Measurements from ENCODE around the gene TBCE.

Gene TBCE

GRCh38 chr1:235417086-235417697 lies 50.0 kb downstream of the TBCE start:
- POLR2A ChIA-PET = interaction anchor here (0.7 kb wide), 1 partner anchor 195 kb away, joined by 3 read pairs; no protein-coding TSS in a partner anchor
- DNase-seq = peak; percentile 74 to 86 (median 77)

DNA sequence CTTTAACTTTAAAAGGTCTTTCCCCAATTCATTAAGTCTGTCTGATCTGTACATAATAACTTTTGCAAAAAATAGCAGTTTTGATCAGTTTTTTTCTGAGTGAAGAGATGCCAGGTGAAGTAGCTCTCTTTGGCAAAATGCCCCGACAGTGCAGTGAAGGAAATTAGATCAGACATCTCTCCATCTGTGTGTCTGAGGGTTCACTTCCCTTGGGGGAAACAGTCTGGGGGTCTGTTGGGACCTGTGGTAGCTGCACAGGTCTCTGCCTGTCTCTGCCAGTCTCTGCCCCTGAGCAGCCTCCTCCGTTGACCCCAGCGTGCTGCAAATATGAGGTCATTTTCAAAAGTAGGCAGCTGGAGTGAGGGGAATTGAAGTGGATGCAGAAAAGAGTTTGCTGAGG lies 54.5 kb downstream of the TBCE start:
- H3K27me3 ChIP-seq (replicated peaks in 2 of 5; ENCODE audit: control insufficient read depth in 4 of 5, insufficient read depth in 5 of 5, low read length in 4 of 5) = no peaks in the 10 kb centered on the region
- peaks cover 3 to 26% (median 22%) of the 10 kb centered on the region in 4 experiments for H3K4me1 ChIP-seq (ENCODE audit: control extremely low read depth in 1 of 4, control insufficient read depth in 4 of 4, insufficient read depth in 4 of 4, low read length in 3 of 4)
- H3K9me3 ChIP-seq (ENCODE audit: control extremely low read depth in 1 of 5, control insufficient read depth in 4 of 5, insufficient read depth in 2 of 5, low read depth in 1 of 5, low read length in 4 of 5) = no peaks in the 10 kb centered on the region
- CTCF ChIA-PET = interaction anchor here (0.6 to 1.4 kb wide), 3 partner anchors 22 to 258 kb away, joined by 3 read pairs; no protein-coding TSS in a partner anchor
- peak in 2 of 3 donors; percentile 57 to 64 for DNase-seq
- no peak overlapping the region for H3K4me3 ChIP-seq (ENCODE audit: control insufficient read depth in 1 of 7, extremely low read depth in 1 of 7, insufficient read depth in 4 of 7, low read depth in 2 of 7, low read length in 6 of 7)
- no peak overlapping the region for H3K27ac ChIP-seq (ENCODE audit: insufficient read depth in 1 of 2, low read depth in 1 of 2, low read length in 2 of 2, poor library complexity in 1 of 2, severe bottlenecking in 2 of 2)
- POLR2A ChIA-PET = interaction anchor here (0.7 kb wide), 1 partner anchor 320 kb away, joined by 3 read pairs; no protein-coding TSS in a partner anchor
- 11% methylated on average over 1 of the region's 3 CpGs for WGBS (ENCODE audit: insufficient coverage)
- peaks cover 2 to 15% (median 4%) of the 10 kb centered on the region in 4 experiments for H3K36me3 ChIP-seq (ENCODE audit: control insufficient read depth in 4 of 4, insufficient read depth in 4 of 4, low read length in 3 of 4)

More at GRCh38 chr1:235417086-235417697, 50.0 kb downstream of the TBCE start:
- Histone ChIP-seq H3K4me3 (ENCODE audit: control insufficient read depth in 1 of 7, extremely low read depth in 1 of 7, insufficient read depth in 4 of 7, low read depth in 2 of 7, low read length in 6 of 7) (no peak overlapping the region), H3K4me1 (ENCODE audit: control extremely low read depth in 1 of 4, control insufficient read depth in 4 of 4, insufficient read depth in 4 of 4, low read length in 3 of 4) (peaks cover 0 to 10% (median 7%) of the 10 kb centered on the region in 4 experiments), H3K27me3 (replicated peaks in 2 of 5; ENCODE audit: control insufficient read depth in 4 of 5, insufficient read depth in 5 of 5, low read length in 4 of 5) (no peaks in the 10 kb centered on the region), H3K36me3 (ENCODE audit: control insufficient read depth in 4 of 4, insufficient read depth in 4 of 4, low read length in 3 of 4) (peaks cover 0 to 17% (median 6%) of the 10 kb centered on the region in 4 experiments), H3K9me3 (ENCODE audit: control extremely low read depth in 1 of 5, control insufficient read depth in 4 of 5, insufficient read depth in 2 of 5, low read depth in 1 of 5, low read length in 4 of 5) (no peaks in the 10 kb centered on the region), H3K27ac (ENCODE audit: insufficient read depth in 1 of 2, low read depth in 1 of 2, low read length in 2 of 2, poor library complexity in 1 of 2, severe bottlenecking in 2 of 2) (no peak overlapping the region)
- CTCF ChIA-PET = interaction anchor here (0.8 to 2.9 kb wide), 30 partner anchors 8 to 366 kb away, joined by 3 to 38 read pairs (median 4); no protein-coding TSS in a partner anchor
- WGBS (ENCODE audit: insufficient coverage) = 0% methylated on average over 2 of the region's 8 CpGs

DNA sequence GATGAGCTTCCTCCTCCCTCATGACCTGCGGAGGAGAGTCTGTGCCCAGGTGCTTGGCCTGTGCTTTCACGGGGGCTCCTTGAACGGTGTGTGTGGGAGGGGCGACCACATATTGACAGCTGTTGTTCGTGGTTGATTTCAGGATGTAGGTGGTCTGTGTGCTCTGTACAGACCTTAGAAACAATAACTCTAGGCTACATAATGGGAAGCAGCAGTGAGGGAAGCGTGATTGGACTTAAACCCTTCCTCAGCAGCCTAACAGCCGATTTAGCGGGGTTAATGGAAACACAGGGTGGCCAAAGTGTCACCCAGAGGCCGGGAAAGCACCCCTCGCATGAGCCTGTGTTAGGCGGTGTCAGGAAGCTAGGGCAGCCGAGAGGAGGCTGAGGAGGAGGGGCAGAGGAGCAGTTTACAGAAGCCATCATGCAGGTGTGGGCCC lies 56.0 kb downstream of the TBCE start:
- CTCF ChIA-PET = interaction anchor here (0.5 to 0.9 kb wide), 3 partner anchors 10 to 319 kb away, joined by 3 to 4 read pairs (median 3); no protein-coding TSS in a partner anchor

GRCh38 chr1:235424092-235424491 lies 56.9 kb downstream of the TBCE start:
- Histone ChIP-seq H3K36me3 (ENCODE audit: control insufficient read depth in 4 of 4, insufficient read depth in 4 of 4, low read length in 3 of 4) (peaks cover 2 to 7% (median 5%) of the 10 kb centered on the region in 4 experiments), H3K4me1 (ENCODE audit: control extremely low read depth in 1 of 4, control insufficient read depth in 4 of 4, insufficient read depth in 4 of 4, low read length in 3 of 4) (peaks cover 3 to 26% (median 22%) of the 10 kb centered on the region in 4 experiments), H3K9me3 (ENCODE audit: control extremely low read depth in 1 of 5, control insufficient read depth in 4 of 5, insufficient read depth in 2 of 5, low read depth in 1 of 5, low read length in 4 of 5) (no peaks in the 10 kb centered on the region), H3K27me3 (replicated peaks in 2 of 5; ENCODE audit: control insufficient read depth in 4 of 5, insufficient read depth in 5 of 5, low read length in 4 of 5) (no peaks in the 10 kb centered on the region), H3K27ac (ENCODE audit: insufficient read depth in 1 of 2, low read depth in 1 of 2, low read length in 2 of 2, poor library complexity in 1 of 2, severe bottlenecking in 2 of 2) (no peak overlapping the region), H3K4me3 (ENCODE audit: control insufficient read depth in 1 of 7, extremely low read depth in 1 of 7, insufficient read depth in 4 of 7, low read depth in 2 of 7, low read length in 6 of 7) (peak overlapping the region in 1 of 7 experiments; percentile 55)
- ChIA-PET CTCF (interaction anchor here (0.9 kb wide), 1 partner anchor 29 kb away, joined by 3 read pairs; no protein-coding TSS in a partner anchor), POLR2A (interaction anchor here (0.5 to 0.6 kb wide), 2 partner anchors 19 to 119 kb away, joined by 3 read pairs; no protein-coding TSS in a partner anchor)
- 64% methylated on average over 6 of the region's 8 CpGs for WGBS (ENCODE audit: insufficient coverage)
- DNase-seq = peak in 2 of 3 donors; percentile 76 to 82

More for the DNA sequence above, 56.0 kb downstream of the TBCE start:
- H3K27ac ChIP-seq (ENCODE audit: insufficient read depth in 1 of 2, low read depth in 1 of 2, low read length in 2 of 2, poor library complexity in 1 of 2, severe bottlenecking in 2 of 2) = no peak overlapping the region
- 6% methylated on average over 11 of the region's 12 CpGs for WGBS (ENCODE audit: insufficient coverage)
- peak in 2 of 3 donors; percentile 66 to 68 for DNase-seq
- POLR2A ChIA-PET = no interaction called here
- peaks cover 3 to 26% (median 22%) of the 10 kb centered on the region in 4 experiments for H3K4me1 ChIP-seq (ENCODE audit: control extremely low read depth in 1 of 4, control insufficient read depth in 4 of 4, insufficient read depth in 4 of 4, low read length in 3 of 4)
- H3K36me3 ChIP-seq (ENCODE audit: control insufficient read depth in 4 of 4, insufficient read depth in 4 of 4, low read length in 3 of 4) = peaks cover 2 to 11% (median 7%) of the 10 kb centered on the region in 4 experiments
- no peaks in the 10 kb centered on the region for H3K9me3 ChIP-seq (ENCODE audit: control extremely low read depth in 1 of 5, control insufficient read depth in 4 of 5, insufficient read depth in 2 of 5, low read depth in 1 of 5, low read length in 4 of 5)
- H3K4me3 ChIP-seq (ENCODE audit: control insufficient read depth in 1 of 7, extremely low read depth in 1 of 7, insufficient read depth in 4 of 7, low read depth in 2 of 7, low read length in 6 of 7) = peak overlapping the region in 1 of 7 experiments; percentile 55
- no peaks in the 10 kb centered on the region for H3K27me3 ChIP-seq (replicated peaks in 2 of 5; ENCODE audit: control insufficient read depth in 4 of 5, insufficient read depth in 5 of 5, low read length in 4 of 5)

- H3K27me3 ChIP-seq (replicated peaks in 2 of 5; ENCODE audit: control insufficient read depth in 4 of 5, insufficient read depth in 5 of 5, low read length in 4 of 5) = no peaks in the 10 kb centered on the region
- no peak overlapping the region for H3K27ac ChIP-seq (ENCODE audit: insufficient read depth in 1 of 2, low read depth in 1 of 2, low read length in 2 of 2, poor library complexity in 1 of 2, severe bottlenecking in 2 of 2)
- 96% methylated on average over 8 of the region's 9 CpGs for WGBS (ENCODE audit: insufficient coverage)
- H3K36me3 ChIP-seq (ENCODE audit: control insufficient read depth in 4 of 4, insufficient read depth in 4 of 4, low read length in 3 of 4) = peaks cover 3 to 7% (median 3%) of the 10 kb centered on the region in 4 experiments
- DNase-seq = no peak
- POLR2A ChIA-PET = no interaction called here
- H3K4me1 ChIP-seq (ENCODE audit: control extremely low read depth in 1 of 4, control insufficient read depth in 4 of 4, insufficient read depth in 4 of 4, low read length in 3 of 4) = peaks cover 3 to 26% (median 22%) of the 10 kb centered on the region in 4 experiments
- no peak overlapping the region for H3K4me3 ChIP-seq (ENCODE audit: control insufficient read depth in 1 of 7, extremely low read depth in 1 of 7, insufficient read depth in 4 of 7, low read depth in 2 of 7, low read length in 6 of 7)
- CTCF ChIA-PET = interaction anchor here (1.1 kb wide), 1 partner anchor 9 kb away, joined by 4 read pairs; no protein-coding TSS in a partner anchor
- H3K9me3 ChIP-seq (ENCODE audit: control extremely low read depth in 1 of 5, control insufficient read depth in 4 of 5, insufficient read depth in 2 of 5, low read depth in 1 of 5, low read length in 4 of 5) = no peaks in the 10 kb centered on the region
Observed at GRCh38 chr1:235425357-235425756, 58.1 kb downstream of the TBCE start.

DNA sequence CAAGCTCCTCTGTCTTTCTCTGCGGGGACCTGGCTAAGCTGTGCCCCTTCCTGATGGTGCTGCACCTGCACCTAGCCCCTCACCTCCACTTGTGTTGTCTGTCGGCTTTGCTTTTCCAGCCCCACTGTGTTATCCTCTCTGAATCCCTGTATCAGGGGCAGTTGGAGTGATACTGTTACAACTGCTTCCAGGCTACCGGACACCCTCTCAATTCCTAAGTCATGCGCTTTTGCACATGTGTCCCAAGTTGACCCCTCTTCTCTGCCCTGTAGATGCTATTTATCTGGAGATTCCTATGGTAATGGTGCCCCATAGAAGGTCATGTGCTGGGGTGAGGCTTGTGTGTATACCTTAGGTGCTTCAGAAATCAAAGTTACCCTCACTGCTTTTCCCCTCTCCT lies 58.9 kb downstream of the TBCE start:
- Histone ChIP-seq H3K27ac (ENCODE audit: insufficient read depth in 1 of 2, low read depth in 1 of 2, low read length in 2 of 2, poor library complexity in 1 of 2, severe bottlenecking in 2 of 2) (no peak overlapping the region), H3K4me1 (ENCODE audit: control extremely low read depth in 1 of 4, control insufficient read depth in 4 of 4, insufficient read depth in 4 of 4, low read length in 3 of 4) (peaks cover 3 to 26% (median 22%) of the 10 kb centered on the region in 4 experiments), H3K9me3 (ENCODE audit: control extremely low read depth in 1 of 5, control insufficient read depth in 4 of 5, insufficient read depth in 2 of 5, low read depth in 1 of 5, low read length in 4 of 5) (no peaks in the 10 kb centered on the region), H3K36me3 (ENCODE audit: control insufficient read depth in 4 of 4, insufficient read depth in 4 of 4, low read length in 3 of 4) (peaks cover 3 to 7% (median 4%) of the 10 kb centered on the region in 4 experiments), H3K4me3 (ENCODE audit: control insufficient read depth in 1 of 7, extremely low read depth in 1 of 7, insufficient read depth in 4 of 7, low read depth in 2 of 7, low read length in 6 of 7) (no peak overlapping the region), H3K27me3 (replicated peaks in 2 of 5; ENCODE audit: control insufficient read depth in 4 of 5, insufficient read depth in 5 of 5, low read length in 4 of 5) (no peaks in the 10 kb centered on the region)
- WGBS (ENCODE audit: insufficient coverage) = 94% methylated on average over 3 of the region's 4 CpGs
- DNase-seq = no peak
- ChIA-PET POLR2A (no interaction called here), CTCF (interaction anchor here (1.1 to 1.5 kb wide), 2 partner anchors 9 to 10 kb away, joined by 4 to 8 read pairs; no protein-coding TSS in a partner anchor)
